NCI-H2171 (cell line): Measurements from ENCODE around the gene NOP9.

ENCODE experiments used
- DNase-seq: peaks from one replicate; lab custom pipeline; 2025; lab: John Stamatoyannopoulos, UW

The NOP9 gene

DNA sequence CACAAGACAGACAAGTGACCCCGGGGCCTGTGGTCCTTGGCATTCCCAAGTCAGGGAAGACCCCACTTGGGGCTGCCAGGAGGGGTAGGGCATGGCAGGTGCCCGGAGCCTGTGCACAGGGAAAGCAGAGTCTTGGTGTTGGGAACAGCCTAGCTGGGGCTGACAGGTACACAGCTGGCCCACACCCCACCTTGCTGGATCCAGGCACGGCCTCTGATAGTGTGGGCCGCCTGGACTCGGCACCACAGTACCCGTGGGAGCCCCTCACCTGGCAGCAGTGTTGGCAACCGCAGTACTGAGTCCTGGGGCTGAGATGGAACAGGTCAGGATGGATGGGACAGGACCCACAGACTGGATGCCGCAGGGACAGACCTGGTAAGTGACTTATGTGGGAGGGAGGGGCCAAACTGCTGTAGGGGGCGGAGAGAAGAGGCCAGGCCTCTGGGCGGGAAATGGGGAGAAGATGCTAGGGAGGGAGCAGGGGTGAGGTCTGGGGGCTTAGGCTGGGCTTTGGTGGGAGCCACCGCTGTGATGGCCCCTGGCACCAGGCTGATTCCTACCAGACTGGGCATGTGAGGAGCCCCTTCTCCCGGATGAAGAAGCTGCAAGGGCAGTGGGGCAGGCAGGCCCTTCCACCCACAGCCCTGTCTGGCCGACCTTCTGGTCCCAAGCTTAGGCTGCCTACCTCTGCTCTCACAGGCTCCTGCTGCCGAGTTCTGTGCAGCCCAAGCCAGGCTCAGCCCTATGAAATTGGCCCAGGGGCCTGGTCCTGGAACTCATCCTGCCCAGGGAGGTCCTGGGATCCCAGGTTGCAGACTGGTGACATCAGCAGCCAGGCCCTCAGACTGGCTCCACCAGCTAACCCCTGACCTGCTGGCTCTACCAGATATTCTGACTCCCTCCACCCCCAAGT is 36.6 kb upstream of the NOP9 start, which contains the start of gene TGM1:
TGM1 (minus strand) TSS at position 357 of the 913 bp plus-strand sequence. CDS start 825 bp downstream, outside the sequence.
- no peak for DNase-seq

DNA sequence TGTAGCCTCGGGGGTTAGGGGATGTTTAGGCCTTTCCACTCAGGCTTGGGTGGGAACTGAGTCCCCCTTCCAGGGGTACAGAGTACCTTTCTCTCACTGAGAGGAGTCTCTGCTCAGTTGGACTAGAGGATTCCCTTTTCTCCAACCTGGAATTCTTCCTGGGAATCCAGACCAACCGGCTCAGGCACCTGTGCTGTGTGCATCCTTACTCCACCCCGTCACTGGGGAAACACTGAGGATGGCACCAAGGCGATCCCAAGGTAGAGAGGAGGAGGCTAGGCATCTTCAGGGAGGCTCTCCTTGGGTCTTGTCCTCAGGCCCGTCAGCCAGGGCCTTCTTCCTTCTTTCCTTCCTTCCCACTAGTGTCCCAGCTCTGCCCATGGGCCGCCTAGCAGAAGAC is 35.8 kb upstream of the NOP9 start:
- no peak for DNase-seq

DNA sequence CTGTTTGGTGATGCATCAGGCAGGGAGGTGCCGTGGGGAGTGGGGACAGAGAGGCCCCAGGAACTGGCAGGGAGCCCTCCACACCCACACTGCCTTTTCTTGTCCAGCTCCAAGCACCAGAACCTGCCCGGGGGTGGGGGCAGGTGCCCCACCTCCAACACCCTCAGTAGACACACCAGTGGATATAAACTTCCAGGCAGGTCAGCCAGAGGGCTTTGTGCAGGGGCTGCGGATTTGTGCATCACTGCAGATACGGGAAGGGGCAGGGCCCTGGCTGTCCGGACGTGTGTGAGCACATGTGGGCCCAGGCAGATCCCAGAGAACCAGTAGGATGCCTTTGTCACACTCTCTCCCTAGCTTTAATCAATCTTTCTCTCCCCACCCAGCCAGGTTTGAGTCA is 35.4 kb upstream of the NOP9 start:
- no peak for DNase-seq

DNA sequence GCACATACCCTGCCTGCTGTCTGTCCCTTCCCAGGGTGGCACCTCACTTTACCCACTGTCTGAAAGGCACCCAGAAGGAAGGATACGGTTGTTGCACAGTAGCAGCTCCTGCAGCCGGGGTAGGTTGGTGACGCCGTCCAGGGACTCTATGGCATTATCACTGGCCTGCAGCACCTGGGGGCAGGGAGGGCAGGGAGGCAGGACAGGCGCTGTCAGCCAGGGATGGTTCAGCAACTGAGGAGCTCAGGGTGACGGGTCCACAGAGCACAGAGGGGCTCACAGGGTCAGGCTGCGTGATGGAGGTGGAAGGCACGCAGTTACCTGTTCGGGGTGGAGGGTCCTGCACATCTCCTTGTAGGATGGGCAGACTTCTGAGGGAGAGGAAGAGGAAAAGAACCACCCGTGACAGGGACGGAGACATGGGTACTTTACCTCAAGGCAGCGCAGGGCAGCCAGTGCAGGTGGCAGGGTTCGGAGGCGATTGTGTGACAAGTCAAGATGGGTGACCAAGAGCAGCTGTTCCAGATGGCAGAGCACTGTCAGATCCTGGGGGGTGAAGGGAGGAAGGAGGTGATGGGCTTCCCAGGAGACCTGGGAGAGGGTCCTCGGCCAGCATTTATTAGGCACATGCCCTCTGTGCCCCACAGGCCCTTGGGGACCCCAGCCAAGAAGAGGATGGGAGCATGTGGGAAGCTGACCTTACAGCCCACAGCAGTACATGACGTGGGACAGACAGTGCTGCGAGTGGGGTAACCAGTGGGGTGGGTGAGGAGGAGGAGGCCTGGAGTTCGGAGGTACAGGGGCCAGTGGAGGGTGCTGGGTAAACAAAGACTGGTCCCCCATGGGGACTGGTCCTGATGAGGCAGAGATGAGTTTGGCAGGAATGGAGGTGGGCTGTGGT is 33.1 kb upstream of the NOP9 start:
- no peak for DNase-seq

GRCh38 chr14:24267516-24267915 is 32.1 kb upstream of the NOP9 start:
- DNase-seq = no peak

- DNase-seq = no peak
These were observed 31.4 kb upstream of the NOP9 start for GRCh38 chr14:24268225-24268624.

DNA sequence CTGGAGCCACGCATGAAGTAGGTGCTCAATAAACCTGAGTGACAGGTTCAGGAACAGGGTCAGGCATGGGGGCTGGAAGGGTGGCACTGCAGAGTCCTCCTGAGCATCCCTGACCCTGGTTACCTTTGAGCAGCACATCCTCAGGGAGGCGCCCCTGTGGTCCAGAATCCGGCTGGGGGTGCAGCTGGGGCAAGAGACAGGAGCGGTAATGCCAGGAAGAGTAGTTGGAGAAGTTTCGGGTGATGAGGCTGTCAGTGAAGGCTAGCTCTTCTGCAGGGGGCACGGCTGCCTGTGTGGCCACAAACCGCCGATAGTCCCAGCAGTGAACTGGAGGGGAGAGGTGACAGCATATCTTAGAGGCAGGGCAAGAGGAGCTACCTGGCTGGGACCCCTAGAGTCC is 30.3 kb upstream of the NOP9 start:
- no peak for DNase-seq

DNA sequence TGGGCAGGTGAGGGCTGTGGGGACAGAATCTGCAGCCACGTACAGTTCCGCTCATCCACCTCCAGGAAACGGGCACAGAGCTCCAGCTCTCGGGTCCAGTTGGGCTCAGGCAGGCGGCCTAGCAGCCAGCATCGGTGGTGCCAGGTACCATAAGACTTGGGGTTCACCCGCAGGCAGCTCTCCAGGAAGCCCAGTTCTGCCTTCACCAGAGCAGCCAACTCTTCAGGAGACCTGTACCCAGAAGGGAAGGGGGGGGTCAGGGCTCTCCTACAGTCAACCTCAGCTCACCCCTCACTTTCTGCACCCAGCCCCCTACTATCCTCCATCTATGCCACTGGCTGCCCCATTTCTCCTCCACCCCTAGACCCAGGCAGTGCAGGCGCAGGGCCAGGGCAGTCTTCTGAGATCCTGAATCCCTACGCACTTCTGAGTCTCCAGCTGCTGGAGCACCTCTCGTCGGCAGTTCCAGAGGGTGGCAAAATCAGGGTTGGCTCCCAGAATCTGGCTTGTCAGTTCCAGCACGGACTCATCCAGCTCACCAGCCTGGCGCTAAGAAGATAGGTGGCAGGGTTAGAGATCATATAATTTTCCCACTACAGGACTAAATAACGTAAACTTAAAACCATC is 29.6 kb upstream of the NOP9 start:
- DNase-seq = no peak

DNA sequence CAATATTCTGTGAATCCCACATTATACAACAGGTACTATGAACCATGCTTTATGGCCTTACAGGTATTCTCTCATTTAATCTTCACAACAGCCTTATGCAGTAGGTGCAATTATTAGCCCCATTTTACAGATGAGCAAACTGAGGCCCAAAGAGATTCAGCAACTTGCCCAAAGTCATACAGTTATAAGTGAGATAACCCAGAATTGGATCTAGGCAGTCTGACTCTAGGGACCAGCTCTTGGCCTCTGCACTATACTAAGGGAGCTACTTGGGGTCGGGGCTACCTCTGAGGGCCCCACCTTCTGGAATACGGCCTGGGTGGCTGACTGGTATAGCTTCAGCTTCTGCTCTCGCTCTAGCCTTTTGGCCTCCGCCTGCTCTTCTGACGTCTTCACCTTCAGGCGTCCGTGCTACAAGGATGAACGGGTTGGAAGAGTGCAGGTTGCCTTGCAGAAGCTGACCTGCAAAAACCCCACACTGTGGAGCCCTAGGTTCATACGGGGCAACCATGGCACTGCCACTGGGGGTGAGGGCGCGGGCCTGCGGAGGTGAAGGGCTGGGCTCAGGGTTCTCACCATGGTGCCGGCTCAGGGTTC is 29.0 kb upstream of the NOP9 start:
- peak; percentile 22 for DNase-seq

GRCh38 chr14:24271134-24271833 is 28.4 kb upstream of the NOP9 start, which contains the start of gene RABGGTA:
TSS of gene RABGGTA (minus strand) at chr14:24271597. CDS start at chr14:24271115, 482 bp downstream.
- DNase-seq = peak; percentile 98

DNA sequence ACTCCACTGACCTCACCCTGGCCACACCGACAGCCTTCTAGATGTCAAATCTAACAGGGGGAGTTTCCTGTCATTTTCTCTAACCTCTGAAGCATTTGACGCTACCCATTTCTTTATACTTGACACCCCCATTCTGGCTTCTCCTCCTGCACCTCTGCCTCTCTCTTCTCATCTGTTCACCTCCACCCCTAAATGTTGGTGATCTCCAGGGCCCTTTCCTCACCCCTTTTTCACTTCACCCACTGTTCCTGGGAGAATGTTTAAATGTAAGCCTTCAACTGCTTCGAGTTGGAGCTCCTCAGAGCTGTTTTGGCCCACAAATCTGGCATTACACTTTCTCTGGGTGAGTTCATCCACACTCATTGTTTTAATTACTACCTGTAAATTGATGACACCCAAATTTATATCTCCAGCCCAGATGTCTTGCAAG is 27.8 kb upstream of the NOP9 start:
- no peak for DNase-seq

GRCh38 chr14:24272467-24272866 is 27.2 kb upstream of the NOP9 start:
- no peak for DNase-seq

GRCh38 chr14:24273422-24273998 is 26.1 kb upstream of the NOP9 start:
- no peak for DNase-seq

DNA sequence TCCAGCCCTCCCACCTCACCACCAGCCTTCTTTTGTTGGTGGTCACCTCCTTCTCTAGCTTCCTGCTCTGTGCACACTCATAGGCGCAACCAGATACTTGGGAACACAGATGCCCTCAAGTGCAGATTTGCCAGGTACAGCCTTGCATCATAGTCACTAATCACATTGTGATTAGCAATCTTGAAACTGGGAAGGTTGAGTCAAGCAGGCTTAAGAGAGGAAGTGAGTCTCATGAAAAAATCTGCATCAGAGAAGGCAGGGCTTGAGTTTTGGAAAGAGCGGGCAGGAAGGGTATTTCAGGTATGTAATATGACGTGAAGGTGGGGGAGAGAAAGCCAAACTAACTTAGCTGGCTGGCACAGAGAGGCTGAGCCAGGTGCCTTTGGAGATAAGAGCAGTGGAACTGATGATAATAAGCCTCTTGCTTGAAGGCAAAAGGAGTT is 25.5 kb upstream of the NOP9 start:
- no peak for DNase-seq

GRCh38 chr14:24277071-24277470 is 22.6 kb upstream of the NOP9 start:
- no peak for DNase-seq

DNA sequence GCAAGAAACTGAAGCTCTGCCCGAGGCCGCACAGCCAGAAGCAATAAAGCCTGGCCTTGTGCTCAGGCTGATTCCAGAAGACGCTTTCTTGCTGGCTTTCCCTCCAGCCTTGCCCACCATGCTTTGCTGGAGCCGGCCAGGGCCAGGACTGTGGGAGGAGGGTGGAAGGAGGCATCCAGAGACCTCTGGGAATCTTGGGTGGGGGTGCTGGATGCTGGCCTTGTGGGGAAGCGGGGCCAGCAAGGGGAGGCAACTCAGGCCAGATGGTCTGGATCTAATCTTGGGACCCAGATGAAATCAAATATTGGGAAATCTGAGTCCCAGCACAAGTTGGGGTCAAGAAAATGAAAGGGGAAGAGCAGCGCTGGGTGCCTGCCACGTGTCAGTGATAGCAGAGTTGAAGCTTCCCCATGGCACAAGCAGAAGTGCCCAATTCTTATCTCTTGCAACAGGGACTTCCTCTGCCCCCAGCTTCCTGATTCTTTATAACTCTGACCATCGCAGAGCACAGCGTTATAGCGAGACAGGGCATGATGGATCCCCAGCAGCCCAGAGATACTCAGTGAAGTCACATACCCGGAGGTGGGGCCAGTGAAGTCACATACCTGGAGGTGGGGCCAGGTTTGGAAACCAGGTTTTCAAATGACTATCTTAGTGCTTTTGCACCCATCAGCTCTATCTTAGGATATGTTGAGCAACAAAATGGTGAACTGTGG is 21.9 kb upstream of the NOP9 start:
- DNase-seq = no peak

- no peak for DNase-seq
These were observed 21.2 kb upstream of the NOP9 start for GRCh38 chr14:24278424-24278823.

DNA sequence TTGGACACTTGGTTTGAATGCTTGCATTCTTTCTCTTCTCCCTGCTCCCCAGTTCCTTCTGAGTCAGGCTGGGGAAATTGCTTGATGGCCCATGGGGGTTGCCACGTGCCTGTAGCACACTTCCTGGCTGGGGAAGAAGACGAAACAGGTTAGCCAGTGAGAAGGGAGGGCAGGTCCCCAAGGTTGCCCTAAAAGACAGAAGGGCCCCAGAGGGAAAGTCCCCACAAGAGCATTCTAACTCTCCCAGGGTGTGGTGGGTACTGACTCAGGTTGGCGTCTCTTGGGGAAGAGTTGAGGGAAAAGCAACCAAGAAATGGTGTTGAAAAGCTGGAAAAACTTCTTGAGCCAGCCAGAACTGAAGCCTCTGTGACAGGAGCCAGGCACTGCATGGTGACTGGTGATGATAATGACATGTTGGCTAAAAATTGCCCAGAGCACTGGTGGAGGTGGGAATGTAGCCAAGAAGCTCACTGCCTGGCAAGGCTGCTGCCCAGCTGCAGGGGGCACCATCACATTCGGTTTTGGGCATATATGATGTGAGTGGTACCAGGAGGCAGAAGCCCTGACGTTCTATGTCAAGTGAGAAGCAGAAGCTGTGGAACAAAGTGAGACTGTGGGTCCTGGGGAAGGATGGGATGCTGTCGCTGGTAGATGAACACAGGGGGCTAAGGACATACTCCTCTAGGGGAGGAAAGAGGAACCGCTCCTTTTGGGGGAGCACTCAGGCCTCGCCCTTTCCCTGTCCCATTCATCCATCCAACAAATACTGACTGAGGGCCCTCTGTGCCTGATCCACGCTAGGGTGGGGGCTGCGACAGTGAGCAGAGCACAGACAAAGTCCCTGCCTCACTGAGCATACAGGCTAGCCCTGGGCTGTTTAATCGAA is 20.1 kb upstream of the NOP9 start:
- DNase-seq = no peak
